HepG2 (cell line): ENCODE measurements around the gene CCM2L. TPM values are rescaled to one million over a fixed set of nuclear protein-coding genes. Genes with fewer than 3 reads are reported as not detected.
A peak's percentile ranks its signal among the peaks of the same experiment; 100 is the strongest.

Source experiments
- ATAC-seq: fragments of 200-7000 bp; cut with Tn5 transposase; 3 replicates; pipeline ENCODE4 v1.9.1; 2020; ENCODE audit warnings: mild to moderate bottlenecking, moderate library complexity
- BruUV-seq: library from RNA; stranded (reverse); fragments of 400-500 nt; replicated peaks from 2 replicates; lab custom pipeline; 2021; lab: Mats Ljungman, UMichigan
- CTCF ChIA-PET: fragments of 300-600 bp; formaldehyde crosslinking; extraction: SDS; loops from one replicate; lab custom pipeline; 2021; ENCODE audit warnings: low total read pairs, inconsistent platforms, low intra/inter-chr PET ratio; lab: Yijun Ruan, JAX
- POLR2A ChIA-PET: fragments of 350-600 bp; sonication (Branson Sonifier 250); formaldehyde crosslinking; loops from one replicate; lab custom pipeline; 2020; ENCODE audit warnings: antibody characterized with exemption, inconsistent platforms; lab: Yijun Ruan, JAX
- DNase-seq: peaks from one replicate; pipeline ENCODE4 v3.0.0-alpha.2; 2015; ENCODE audit warnings: low spot score
- FAIRE-seq: peaks from 3 replicates; lab custom pipeline; 2011; peaks lifted over from hg19 to GRCh38; lab: Jason Lieb, UNC
- H2AFZ ChIP-seq: one replicate; pipeline ENCODE4 v1.6.1; 2011; ENCODE audit warnings: low read length, inconsistent platforms
- H3K27ac ChIP-seq: fragments of 300-600 bp; 3 replicates; pipeline ENCODE4 v1.8.0; 2011; ENCODE audit warnings: mixed run types, mild to moderate bottlenecking, mixed read lengths, low read length, inconsistent platforms; ENCODE audit not compliant: insufficient read depth; ENCODE audit errors: extremely low read length
- H3K27me3 ChIP-seq, 2 experiments: fragments of 200-600 bp in 1 of 2; 2 replicates in 1 of 2; 3 replicates in 1 of 2; pipeline versions ENCODE4 v1.6.0 to v1.8.0; 2011; ENCODE audit warnings: low read length in 2 of 2, mild to moderate bottlenecking in 2 of 2, moderate library complexity in 2 of 2, inconsistent platforms in 1 of 2; ENCODE audit not compliant: insufficient read depth in 2 of 2, control insufficient read depth in 1 of 2
- H3K36me3 ChIP-seq, 2 experiments: fragments of 200-600 bp in 1 of 2; replicated peaks in 1 of 2; 2 replicates in 1 of 2; 3 replicates in 1 of 2; pipeline versions ENCODE4 v1.5.1 to v1.8.0; 2011; ENCODE audit warnings: low read length in 2 of 2, inconsistent platforms in 1 of 2; ENCODE audit not compliant: insufficient read depth in 2 of 2, control insufficient read depth in 1 of 2
- H3K4me1 ChIP-seq: 2 replicates; pipeline ENCODE4 v1.5.1; 2012; ENCODE audit warnings: low read length, inconsistent platforms; ENCODE audit not compliant: insufficient read depth
- H3K4me2 ChIP-seq: 2 replicates; pipeline ENCODE4 v1.6.0; 2011; ENCODE audit warnings: low read depth, low read length, inconsistent platforms
- H3K4me3 ChIP-seq, 3 experiments: fragments of 200-600 bp in 1 of 3; sonication (generic), shearing (Covaris generic) in 1 of 3; replicated peaks in 1 of 3; 2 replicates each; pipeline ENCODE4 v1.5.1; 2011 to 2016; ENCODE audit warnings: low read length in 3 of 3, inconsistent platforms in 2 of 3, low read depth in 2 of 3, mild to moderate bottlenecking in 2 of 3, control low read depth in 1 of 3, mixed read lengths in 1 of 3; ENCODE audit not compliant: insufficient read depth in 1 of 3
- H3K79me2 ChIP-seq: one replicate; pipeline ENCODE4 v1.6.1; 2011; ENCODE audit warnings: low read length, inconsistent platforms; ENCODE audit not compliant: insufficient read depth
- H3K9ac ChIP-seq: 2 replicates; pipeline ENCODE4 v1.6.0; 2011; ENCODE audit warnings: mild to moderate bottlenecking, low read depth, low read length, inconsistent platforms; ENCODE audit not compliant: insufficient read depth
- H3K9me3 ChIP-seq: 2 replicates; pipeline ENCODE4 v1.5.1; 2012; ENCODE audit warnings: mild to moderate bottlenecking, low read length
- H4K20me1 ChIP-seq: 2 replicates; pipeline ENCODE4 v1.6.0; 2011; ENCODE audit warnings: inconsistent platforms, mild to moderate bottlenecking, low read length, moderate library complexity; ENCODE audit not compliant: insufficient read depth
- FOSL2 ChIP-seq: sonication (generic); formaldehyde crosslinking; IDR thresholded peaks from 2 replicates; pipeline ENCODE4 v1.4.0; 2020; ENCODE audit warnings: missing genetic modification reagents
- FOXM1 ChIP-seq: sonication (generic); formaldehyde crosslinking; IDR thresholded peaks from 2 replicates; pipeline ENCODE4 v1.5.0; 2020; ENCODE audit warnings: missing genetic modification reagents
- GLI4 ChIP-seq: sonication (generic); formaldehyde crosslinking; IDR thresholded peaks from 2 replicates; pipeline ENCODE4 v1.5.1; 2020; ENCODE audit warnings: missing genetic modification reagents, mild to moderate bottlenecking, moderate library complexity, borderline replicate concordance
- TSC22D2 ChIP-seq: sonication (generic); formaldehyde crosslinking; IDR thresholded peaks from 2 replicates; pipeline ENCODE4 v1.5.1; 2020; ENCODE audit warnings: missing genetic modification reagents, mild to moderate bottlenecking, borderline replicate concordance
- XBP1 ChIP-seq: sonication (generic); formaldehyde crosslinking; IDR thresholded peaks from 2 replicates; pipeline ENCODE4 v1.5.0; 2020; ENCODE audit warnings: missing genetic modification reagents
- ZMYM3 ChIP-seq: sonication (generic); formaldehyde crosslinking; IDR thresholded peaks from 2 replicates; pipeline ENCODE4 v1.5.1; 2020; ENCODE audit warnings: mild to moderate bottlenecking, missing genetic modification reagents
- ZNF382 ChIP-seq: sonication (generic); formaldehyde crosslinking; IDR thresholded peaks from 2 replicates; pipeline ENCODE4 v1.5.0; 2020; ENCODE audit warnings: missing genetic modification reagents, mild to moderate bottlenecking, borderline replicate concordance
- ZNF768 ChIP-seq: sonication (generic); formaldehyde crosslinking; IDR thresholded peaks from 2 replicates; pipeline ENCODE4 v1.4.0; 2020; ENCODE audit warnings: missing genetic modification reagents
- ZNF776 ChIP-seq: sonication (generic); formaldehyde crosslinking; IDR thresholded peaks from 2 replicates; pipeline ENCODE4 v1.4.0; 2020; ENCODE audit warnings: mild to moderate bottlenecking, missing genetic modification reagents
- WGBS: methylation state at CpG from one replicate; pipeline ENCODE4 v1.1.6; 2017; ENCODE audit warnings: low lambda C conversion rate; 5-methylcytosine and 5-hydroxymethylcytosine counted together
- in situ Hi-C: cut with HindIII; loops from 2 replicates; pipeline ENCODE4 v1.10.0; 2017; ENCODE audit warnings: low pct_unique_long_range_greater_than_20kb; ENCODE audit not compliant: extremely low pct_ligation_motif_present
- intact Hi-C: fragments of 100-400 bp; cut with micrococcal nuclease; formaldehyde crosslinking; loops from one replicate; pipeline ENCODE4 v1.10.0; 2022; ENCODE audit not compliant: unreplicated experiment
- polyA plus RNA-seq, 8 experiments: library from polyadenylated mRNA; depleted of rRNA in 3 of 8; stranded (reverse) in 7 of 8; unstranded in 1 of 8; fragments of >200 nt; fragmentation: Illumina TruSeq in 4 of 8; extraction: Trizol in 4 of 8; gene quantifications; 2 replicates each; pipeline versions ENCODE4 v1.2.1 to v1.2.3, GENCODE V29; 2011 to 2016; ENCODE audit warnings: low read depth in 4 of 8, missing spikeins in 1 of 8, mixed read lengths in 1 of 8; ENCODE audit not compliant: insufficient read depth in 1 of 8
- total RNA-seq, 5 experiments: library from RNA; depleted of rRNA; stranded (reverse); fragments of >200 nt; fragmentation: Illumina TruSeq; extraction: Trizol; gene quantifications; 2 replicates each; pipeline ENCODE4 v1.2.3, GENCODE V29; 2016; ENCODE audit warnings: low read depth in 1 of 5
- TF ChIP-seq, protein P1 (sequence below): sonication (generic); formaldehyde crosslinking; IDR thresholded peaks from 2 replicates; pipeline ENCODE4; 2020; ENCODE audit warnings: missing genetic modification reagents, mild to moderate bottlenecking, borderline replicate concordance

The CCM2L gene
- total and polyA plus RNA-seq, 2 of the 13 experiments (the other 11 are each of a cell fraction or from before 2014, with no cell fraction given) = 0.15 TPM; not detected in 1

DNA sequence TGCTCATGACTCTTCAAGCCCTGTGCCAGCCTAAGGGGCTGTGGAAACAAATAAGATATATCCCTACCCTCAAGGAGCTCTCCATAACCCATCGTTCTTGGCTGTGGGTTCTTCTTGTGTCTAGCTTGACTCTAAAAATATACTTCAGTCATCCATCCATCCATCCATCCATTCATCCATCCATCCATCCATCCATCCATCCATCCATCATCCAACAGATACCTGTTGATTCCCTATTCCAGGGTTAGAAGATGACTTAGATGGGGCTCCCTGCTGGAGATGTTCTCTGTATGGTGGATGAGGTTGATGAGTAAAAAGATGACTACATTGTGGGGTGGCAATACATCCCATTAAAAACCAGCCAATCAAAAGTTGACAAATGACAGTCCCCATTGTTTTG, 65.3 kb downstream of the CCM2L start (continued):
- TF ChIP-seq, protein P1, sequence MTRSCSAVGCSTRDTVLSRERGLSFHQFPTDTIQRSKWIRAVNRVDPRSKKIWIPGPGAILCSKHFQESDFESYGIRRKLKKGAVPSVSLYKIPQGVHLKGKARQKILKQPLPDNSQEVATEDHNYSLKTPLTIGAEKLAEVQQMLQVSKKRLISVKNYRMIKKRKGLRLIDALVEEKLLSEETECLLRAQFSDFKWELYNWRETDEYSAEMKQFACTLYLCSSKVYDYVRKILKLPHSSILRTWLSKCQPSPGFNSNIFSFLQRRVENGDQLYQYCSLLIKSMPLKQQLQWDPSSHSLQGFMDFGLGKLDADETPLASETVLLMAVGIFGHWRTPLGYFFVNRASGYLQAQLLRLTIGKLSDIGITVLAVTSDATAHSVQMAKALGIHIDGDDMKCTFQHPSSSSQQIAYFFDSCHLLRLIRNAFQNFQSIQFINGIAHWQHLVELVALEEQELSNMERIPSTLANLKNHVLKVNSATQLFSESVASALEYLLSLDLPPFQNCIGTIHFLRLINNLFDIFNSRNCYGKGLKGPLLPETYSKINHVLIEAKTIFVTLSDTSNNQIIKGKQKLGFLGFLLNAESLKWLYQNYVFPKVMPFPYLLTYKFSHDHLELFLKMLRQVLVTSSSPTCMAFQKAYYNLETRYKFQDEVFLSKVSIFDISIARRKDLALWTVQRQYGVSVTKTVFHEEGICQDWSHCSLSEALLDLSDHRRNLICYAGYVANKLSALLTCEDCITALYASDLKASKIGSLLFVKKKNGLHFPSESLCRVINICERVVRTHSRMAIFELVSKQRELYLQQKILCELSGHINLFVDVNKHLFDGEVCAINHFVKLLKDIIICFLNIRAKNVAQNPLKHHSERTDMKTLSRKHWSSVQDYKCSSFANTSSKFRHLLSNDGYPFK (CRISPR knock-in tag) = no peak
- TF ChIP-seq ZNF382 (CRISPR knock-in tag) = no peak

DNA sequence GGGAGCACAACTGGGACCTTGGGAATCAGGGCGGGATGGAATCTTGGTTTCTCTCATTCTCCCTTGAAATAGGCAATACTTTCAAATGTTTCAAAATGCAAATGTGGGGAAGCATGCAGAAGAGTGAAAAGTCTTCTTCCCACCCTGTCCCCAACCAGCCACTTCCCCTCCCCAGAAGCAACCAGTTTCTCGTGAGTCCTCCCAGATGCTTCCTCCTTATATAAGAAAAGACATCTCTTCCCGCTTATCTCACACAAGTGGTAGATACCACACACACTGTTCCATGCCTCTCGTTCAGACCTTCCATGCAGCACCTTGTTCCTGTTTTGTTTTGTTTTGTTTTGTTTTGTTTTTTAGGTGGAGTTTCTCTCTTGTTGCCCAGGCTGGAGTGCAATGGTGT, 67.0 kb downstream of the CCM2L start:
- H4K20me1 ChIP-seq = no peaks in the 10 kb centered on the region
- H3K4me3 ChIP-seq = no peak overlapping the region
- in situ Hi-C loops (no loop called here), intact Hi-C loops (no loop called here)
- no peak overlapping the region for H2AFZ ChIP-seq
- H3K79me2 ChIP-seq = no peaks in the 10 kb centered on the region
- peaks cover 4 to 45% of the 10 kb centered on the region in 2 experiments; a peak in 4 of 5 replicates for H3K27me3 ChIP-seq
- no peak overlapping the region for H3K27ac ChIP-seq
- H3K4me2 ChIP-seq = no peak overlapping the region
- no peak for TF ChIP-seq ZNF776
- H3K9me3 ChIP-seq = no peaks in the 10 kb centered on the region
- no peak for DNase-seq
- H3K4me1 ChIP-seq = peaks cover 19% of the 10 kb centered on the region
- POLR2A ChIA-PET = no interaction called here
- no TSS peak for BruUV-seq
- CTCF ChIA-PET = no interaction called here
- WGBS = 56% methylated on average over 4 of the region's 4 CpGs
- H3K36me3 ChIP-seq = no peaks in the 10 kb centered on the region
- no peak for ATAC-seq
- FAIRE-seq = no peak
- H3K9ac ChIP-seq = no peak overlapping the region

DNA sequence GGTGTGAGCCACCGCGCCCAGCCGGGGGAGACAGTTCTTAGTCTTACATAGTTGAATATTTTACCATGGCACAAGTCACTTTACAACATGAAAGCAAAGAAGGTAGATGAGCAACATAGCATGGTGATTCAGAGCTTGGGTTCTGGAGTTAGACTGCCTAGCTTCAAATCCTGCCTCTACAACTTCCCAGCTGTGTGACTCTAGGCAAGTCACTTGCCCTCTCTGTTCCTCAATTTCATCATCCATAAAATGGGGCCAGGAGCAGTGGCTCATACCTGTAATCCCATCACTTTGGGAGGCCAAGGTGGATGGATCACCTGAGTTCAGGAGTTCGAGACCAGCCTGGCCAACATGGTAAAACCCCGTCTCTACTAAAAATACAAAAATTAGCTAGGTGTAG, 68.1 kb downstream of the CCM2L start:
- Histone ChIP-seq H3K36me3 (no peaks in the 10 kb centered on the region), H3K27ac (no peak overlapping the region), H3K27me3 (peaks cover 4 to 49% of the 10 kb centered on the region in 2 experiments; a peak in 4 of 5 replicates), H3K9me3 (no peaks in the 10 kb centered on the region), H3K4me3 (no peak overlapping the region), H3K79me2 (no peaks in the 10 kb centered on the region), H2AFZ (no peak overlapping the region), H3K9ac (no peak overlapping the region), H4K20me1 (no peaks in the 10 kb centered on the region), H3K4me1 (peaks cover 12% of the 10 kb centered on the region), H3K4me2 (no peak overlapping the region)
- ChIA-PET CTCF (no interaction called here), POLR2A (no interaction called here)
- in situ Hi-C loops (no loop called here), intact Hi-C loops (no loop called here)
- BruUV-seq = no TSS peak
- 81% methylated on average over 5 of the region's 5 CpGs for WGBS
- no peak for FAIRE-seq
- no peak for DNase-seq
- TF ChIP-seq XBP1 (CRISPR knock-in tag) (no peak), FOXM1 (no peak), TSC22D2 (no peak), ZMYM3 (CRISPR knock-in tag) (peak; percentile 49; the same call in 1 of the 2 replicates), GLI4 (CRISPR knock-in tag) (no peak), FOSL2 (CRISPR knock-in tag) (no peak), ZNF768 (CRISPR knock-in tag) (peak; percentile 91)
- ATAC-seq = no peak
